OCI-LY7 (cell line): ENCODE data around the gene RELCH.

ENCODE experiments used
- CTCF ChIP-seq: fragments of 200-600 bp; sonication (generic); conservative IDR thresholded peaks from 2 replicates; pipeline ENCODE4 v1.5.1; 2014; ENCODE audit warnings: mild to moderate bottlenecking, antibody characterized with exemption, low read length, moderate library complexity, mixed read lengths
- EZH2phosphoT487 ChIP-seq: fragments of 200-600 bp; sonication (generic); IDR thresholded peaks from 2 replicates; pipeline ENCODE4 v1.6.1; 2018; ENCODE audit warnings: low read depth, borderline replicate concordance, mild to moderate bottlenecking, mixed run types, antibody characterized with exemption, low read length, moderate library complexity, mixed read lengths

GRCh38 chr18:62348474-62348873 is 161.4 kb downstream of the RELCH start:
- TF ChIP-seq CTCF (no peak), EZH2phosphoT487 (no peak)
